ENCODE data around the gene SHISA6.
A peak's percentile ranks its signal among the peaks of the same experiment; 100 is the strongest.

SHISA6 gene

GRCh38 chr17:11378506-11378905 is 137.5 kb downstream of the SHISA6 start:
- H3K79me2 ChIP-seq (ENCODE audit: control insufficient read depth, insufficient read depth, low read length), result no peaks in the 10 kb centered on the region
- H4K5ac ChIP-seq (ENCODE audit: low read length), result no peak overlapping the region
- H2AK5ac ChIP-seq (ENCODE audit: low read length), result no peak overlapping the region
- H3K23ac ChIP-seq (ENCODE audit: low read length), result no peak overlapping the region
- H4K8ac ChIP-seq (ENCODE audit: low read depth, low read length), result no peak overlapping the region
- no peaks in the 10 kb centered on the region for H3K27me3 ChIP-seq (ENCODE audit: insufficient read depth, low read length, poor library complexity)
- H3K4me3 ChIP-seq (ENCODE audit: low read length), result no peak overlapping the region
- no peak overlapping the region for H3K27ac ChIP-seq (ENCODE audit: low read depth, low read length)
- no peak overlapping the region for H3K4ac ChIP-seq (ENCODE audit: low read depth, low read length)
- no CpG with 5 or more reads among the region's 6 CpGs for WGBS (ENCODE audit: extremely low coverage, insufficient coverage, low lambda C conversion rate)
- no peaks in the 10 kb centered on the region for H3K4me1 ChIP-seq (ENCODE audit: control insufficient read depth, low read depth, low read length)
- H2BK120ac ChIP-seq (ENCODE audit: low read depth, low read length), result no peak overlapping the region
- H2BK5ac ChIP-seq (ENCODE audit: low read length), result no peak overlapping the region
- no peaks in the 10 kb centered on the region for H3K79me1 ChIP-seq (ENCODE audit: low read length)
- H3K4me2 ChIP-seq (ENCODE audit: low read length), result no peak overlapping the region
- H3K9ac ChIP-seq (ENCODE audit: low read length), result no peak overlapping the region
- H3K18ac ChIP-seq (ENCODE audit: low read length), result no peak overlapping the region
- no peak overlapping the region for H2BK15ac ChIP-seq (replicated peaks; ENCODE audit: low read depth)
- no peak for DNase-seq
- no peaks in the 10 kb centered on the region for H3K36me3 ChIP-seq (ENCODE audit: control insufficient read depth, insufficient read depth, low read length)
- no peak overlapping the region for H3K56ac ChIP-seq (ENCODE audit: low read length)

GRCh38 chr17:11380761-11381160 is 139.7 kb downstream of the SHISA6 start:
- WGBS (ENCODE audit: extremely low coverage, insufficient coverage, low lambda C conversion rate), result no CpG with 5 or more reads among the region's 7 CpGs
- no peaks in the 10 kb centered on the region for H3K27me3 ChIP-seq (ENCODE audit: insufficient read depth, low read length, poor library complexity)

GRCh38 chr17:11383157-11383556 is 142.1 kb downstream of the SHISA6 start:
- Histone ChIP-seq H3K23ac (ENCODE audit: low read length) (no peak overlapping the region), H2BK120ac (ENCODE audit: low read depth, low read length) (no peak overlapping the region)
- DNase-seq, result no peak

More at GRCh38 chr17:11380761-11381160, 139.7 kb downstream of the SHISA6 start:
- no peak overlapping the region for H3K56ac ChIP-seq (ENCODE audit: low read length)
- H2BK5ac ChIP-seq (ENCODE audit: low read length), result no peak overlapping the region
- H4K8ac ChIP-seq (ENCODE audit: low read depth, low read length), result no peak overlapping the region
- H3K27ac ChIP-seq (ENCODE audit: low read depth, low read length), result no peak overlapping the region
- H2AK5ac ChIP-seq (ENCODE audit: low read length), result no peak overlapping the region
- no peak overlapping the region for H3K23ac ChIP-seq (ENCODE audit: low read length)
- no peak overlapping the region for H3K4me2 ChIP-seq (ENCODE audit: low read length)
- H3K79me1 ChIP-seq (ENCODE audit: low read length), result no peaks in the 10 kb centered on the region
- no peak overlapping the region for H2BK15ac ChIP-seq (replicated peaks; ENCODE audit: low read depth)
- H4K5ac ChIP-seq (ENCODE audit: low read length), result no peak overlapping the region
- no peak for DNase-seq
- H3K18ac ChIP-seq (ENCODE audit: low read length), result no peak overlapping the region
- H3K36me3 ChIP-seq (ENCODE audit: control insufficient read depth, insufficient read depth, low read length), result no peaks in the 10 kb centered on the region
- no peak overlapping the region for H3K4ac ChIP-seq (ENCODE audit: low read depth, low read length)
- no peak overlapping the region for H3K9ac ChIP-seq (ENCODE audit: low read length)
- H2BK120ac ChIP-seq (ENCODE audit: low read depth, low read length), result no peak overlapping the region
- no peak overlapping the region for H3K4me3 ChIP-seq (ENCODE audit: low read length)
- H3K79me2 ChIP-seq (ENCODE audit: control insufficient read depth, insufficient read depth, low read length), result no peaks in the 10 kb centered on the region
- no peaks in the 10 kb centered on the region for H3K4me1 ChIP-seq (ENCODE audit: control insufficient read depth, low read depth, low read length)

GRCh38 chr17:11384131-11384530 is 143.1 kb downstream of the SHISA6 start:
- Histone ChIP-seq H3K56ac (ENCODE audit: low read length) (no peak overlapping the region), H3K23ac (ENCODE audit: low read length) (no peak overlapping the region), H2BK5ac (ENCODE audit: low read length) (no peak overlapping the region), H3K79me1 (ENCODE audit: low read length) (no peaks in the 10 kb centered on the region), H3K27me3 (ENCODE audit: insufficient read depth, low read length, poor library complexity) (no peaks in the 10 kb centered on the region), H3K79me2 (ENCODE audit: control insufficient read depth, insufficient read depth, low read length) (no peaks in the 10 kb centered on the region), H3K4ac (ENCODE audit: low read depth, low read length) (no peak overlapping the region), H3K36me3 (ENCODE audit: control insufficient read depth, insufficient read depth, low read length) (no peaks in the 10 kb centered on the region), H2AK5ac (ENCODE audit: low read length) (no peak overlapping the region), H3K4me2 (ENCODE audit: low read length) (no peak overlapping the region), H4K8ac (ENCODE audit: low read depth, low read length) (no peak overlapping the region), H3K27ac (ENCODE audit: low read depth, low read length) (no peak overlapping the region), H3K4me1 (ENCODE audit: control insufficient read depth, low read depth, low read length) (no peaks in the 10 kb centered on the region), H2BK120ac (ENCODE audit: low read depth, low read length) (no peak overlapping the region), H3K9ac (ENCODE audit: low read length) (no peak overlapping the region), H3K4me3 (ENCODE audit: low read length) (no peak overlapping the region), H3K18ac (ENCODE audit: low read length) (no peak overlapping the region), H2BK15ac (replicated peaks; ENCODE audit: low read depth) (no peak overlapping the region), H4K5ac (ENCODE audit: low read length) (no peak overlapping the region)
- no peak for DNase-seq
- WGBS (ENCODE audit: extremely low coverage, insufficient coverage, low lambda C conversion rate), result no CpG with 5 or more reads among the region's 3 CpGs

More at GRCh38 chr17:11383157-11383556, 142.1 kb downstream of the SHISA6 start:
- Histone ChIP-seq H3K56ac (ENCODE audit: low read length) (no peak overlapping the region), H3K27me3 (ENCODE audit: insufficient read depth, low read length, poor library complexity) (no peaks in the 10 kb centered on the region), H3K27ac (ENCODE audit: low read depth, low read length) (no peak overlapping the region), H3K4ac (ENCODE audit: low read depth, low read length) (no peak overlapping the region), H3K4me1 (ENCODE audit: control insufficient read depth, low read depth, low read length) (no peaks in the 10 kb centered on the region), H3K4me2 (ENCODE audit: low read length) (no peak overlapping the region), H4K5ac (ENCODE audit: low read length) (no peak overlapping the region), H2BK15ac (replicated peaks; ENCODE audit: low read depth) (no peak overlapping the region), H3K4me3 (ENCODE audit: low read length) (no peak overlapping the region), H4K8ac (ENCODE audit: low read depth, low read length) (no peak overlapping the region), H3K79me1 (ENCODE audit: low read length) (no peaks in the 10 kb centered on the region), H3K9ac (ENCODE audit: low read length) (no peak overlapping the region), H3K79me2 (ENCODE audit: control insufficient read depth, insufficient read depth, low read length) (no peaks in the 10 kb centered on the region), H3K36me3 (ENCODE audit: control insufficient read depth, insufficient read depth, low read length) (no peaks in the 10 kb centered on the region), H2AK5ac (ENCODE audit: low read length) (no peak overlapping the region), H3K18ac (ENCODE audit: low read length) (no peak overlapping the region), H2BK5ac (ENCODE audit: low read length) (no peak overlapping the region)
- WGBS (ENCODE audit: extremely low coverage, insufficient coverage, low lambda C conversion rate), result no CpG with 5 or more reads among the region's 5 CpGs

- H3K4ac ChIP-seq (ENCODE audit: low read depth, low read length), result no peak overlapping the region
- H3K23ac ChIP-seq (ENCODE audit: low read length), result no peak overlapping the region
- DNase-seq, result no peak
- no peak overlapping the region for H3K9ac ChIP-seq (ENCODE audit: low read length)
- H3K79me2 ChIP-seq (ENCODE audit: control insufficient read depth, insufficient read depth, low read length), result no peaks in the 10 kb centered on the region
- H3K56ac ChIP-seq (ENCODE audit: low read length), result no peak overlapping the region
- H3K18ac ChIP-seq (ENCODE audit: low read length), result no peak overlapping the region
- no peak overlapping the region for H4K5ac ChIP-seq (ENCODE audit: low read length)
- no CpG with 5 or more reads among the region's 2 CpGs for WGBS (ENCODE audit: extremely low coverage, insufficient coverage, low lambda C conversion rate)
- H3K36me3 ChIP-seq (ENCODE audit: control insufficient read depth, insufficient read depth, low read length), result no peaks in the 10 kb centered on the region
- H3K27me3 ChIP-seq (ENCODE audit: insufficient read depth, low read length, poor library complexity), result no peaks in the 10 kb centered on the region
- no peak overlapping the region for H2BK120ac ChIP-seq (ENCODE audit: low read depth, low read length)
- no peak overlapping the region for H3K4me2 ChIP-seq (ENCODE audit: low read length)
- no peaks in the 10 kb centered on the region for H3K4me1 ChIP-seq (ENCODE audit: control insufficient read depth, low read depth, low read length)
- no peak overlapping the region for H3K4me3 ChIP-seq (ENCODE audit: low read length)
- no peak overlapping the region for H2AK5ac ChIP-seq (ENCODE audit: low read length)
- H4K8ac ChIP-seq (ENCODE audit: low read depth, low read length), result no peak overlapping the region
- no peaks in the 10 kb centered on the region for H3K79me1 ChIP-seq (ENCODE audit: low read length)
- H3K27ac ChIP-seq (ENCODE audit: low read depth, low read length), result no peak overlapping the region
- no peak overlapping the region for H2BK5ac ChIP-seq (ENCODE audit: low read length)
- no peak overlapping the region for H2BK15ac ChIP-seq (replicated peaks; ENCODE audit: low read depth)
These were observed 146.6 kb downstream of the SHISA6 start for GRCh38 chr17:11387610-11388009.

- no peaks in the 10 kb centered on the region for H3K4me1 ChIP-seq (ENCODE audit: control insufficient read depth, low read depth, low read length)
These were observed 147.0 kb downstream of the SHISA6 start for GRCh38 chr17:11388054-11388453.

More at GRCh38 chr17:11388054-11388453, 147.0 kb downstream of the SHISA6 start:
- DNase-seq, result peak; percentile 49
- Histone ChIP-seq H4K5ac (ENCODE audit: low read length) (no peak overlapping the region), H3K27me3 (ENCODE audit: insufficient read depth, low read length, poor library complexity) (no peaks in the 10 kb centered on the region), H2BK5ac (ENCODE audit: low read length) (no peak overlapping the region), H3K79me2 (ENCODE audit: control insufficient read depth, insufficient read depth, low read length) (no peaks in the 10 kb centered on the region), H3K79me1 (ENCODE audit: low read length) (no peaks in the 10 kb centered on the region), H4K8ac (ENCODE audit: low read depth, low read length) (no peak overlapping the region), H3K56ac (ENCODE audit: low read length) (no peak overlapping the region), H3K27ac (ENCODE audit: low read depth, low read length) (no peak overlapping the region), H3K4me2 (ENCODE audit: low read length) (no peak overlapping the region), H2AK5ac (ENCODE audit: low read length) (no peak overlapping the region), H3K36me3 (ENCODE audit: control insufficient read depth, insufficient read depth, low read length) (no peaks in the 10 kb centered on the region), H3K4me3 (ENCODE audit: low read length) (no peak overlapping the region), H3K9ac (ENCODE audit: low read length) (no peak overlapping the region), H3K23ac (ENCODE audit: low read length) (no peak overlapping the region), H3K4ac (ENCODE audit: low read depth, low read length) (no peak overlapping the region), H2BK120ac (ENCODE audit: low read depth, low read length) (no peak overlapping the region), H3K18ac (ENCODE audit: low read length) (no peak overlapping the region), H2BK15ac (replicated peaks; ENCODE audit: low read depth) (no peak overlapping the region)
- no CpG with 5 or more reads among the region's 6 CpGs for WGBS (ENCODE audit: extremely low coverage, insufficient coverage, low lambda C conversion rate)
